SK-N-SH (cell line): Measurements from ENCODE around the gene ATP2B2. TPM values are rescaled to one million over a fixed set of nuclear protein-coding genes. Genes with fewer than 3 reads are reported as not detected.
A peak's percentile ranks its signal among the peaks of the same experiment; 100 is the strongest.

ENCODE experiments used
- CTCF ChIA-PET: fragments of 300-600, 350-600 bp; formaldehyde crosslinking; extraction: SDS; loops from one replicate; lab custom pipeline; 2021; lab: Yijun Ruan, JAX
- POLR2A ChIA-PET: fragments of 350-600 bp; sonication (Branson Sonifier 250); formaldehyde crosslinking; extraction: SDS; loops from one replicate; lab custom pipeline; 2020; ENCODE audit warnings: antibody characterized with exemption, inconsistent platforms; lab: Yijun Ruan, JAX
- DNase-seq: peaks from one replicate; pipeline ENCODE4 v3.0.0; 2012
- H2AFZ ChIP-seq: fragments of 200-600 bp; sonication (generic); 2 replicates; pipeline ENCODE4 v1.8.1; 2016; ENCODE audit warnings: antibody characterized with exemption, mild to moderate bottlenecking, low read depth
- H3F3A ChIP-seq: fragments of 200-600 bp; sonication (generic); replicated peaks from 2 replicates; pipeline ENCODE3; 2016; ENCODE audit warnings: antibody characterized with exemption, mild to moderate bottlenecking; ENCODE audit not compliant: insufficient read depth
- H3K27ac ChIP-seq, 2 experiments: fragments of 200-500 bp in 1 of 2; fragments of 200-600 bp in 1 of 2; sonication (Bioruptor generic) in 1 of 2; sonication (generic), shearing (Covaris generic) in 1 of 2; 2 replicates each; pipeline versions ENCODE4 v1.5.1 to v1.6.1; 2014 to 2016; ENCODE audit warnings: low read depth in 2 of 2, inconsistent platforms in 1 of 2, low read length in 1 of 2, mild to moderate bottlenecking in 1 of 2, mixed read lengths in 1 of 2
- H3K27me3 ChIP-seq: fragments of 200-600 bp; sonication (generic), shearing (Covaris generic); 2 replicates; pipeline ENCODE4 v1.6.1; 2016; ENCODE audit warnings: mixed run types; ENCODE audit not compliant: insufficient read depth
- H3K36me3 ChIP-seq, 2 experiments: fragments of 200-500 bp in 1 of 2; fragments of 200-600 bp in 1 of 2; sonication (Bioruptor generic) in 1 of 2; sonication (generic) in 1 of 2; replicated peaks in 1 of 2; 2 replicates each; pipeline versions ENCODE3 to v1.5.1; 2014 to 2016; ENCODE audit warnings: low read length in 1 of 2, mild to moderate bottlenecking in 1 of 2; ENCODE audit not compliant: insufficient read depth in 2 of 2, control insufficient read depth in 1 of 2
- H3K4me1 ChIP-seq, 2 experiments: fragments of 200-500 bp in 1 of 2; fragments of 200-600 bp in 1 of 2; sonication (Bioruptor generic) in 1 of 2; sonication (generic), shearing (Covaris generic) in 1 of 2; 2 replicates each; pipeline versions ENCODE4 v1.5.1 to v1.6.1; 2014 to 2016; ENCODE audit warnings: low read depth in 1 of 2, low read length in 1 of 2, mixed run types in 1 of 2; ENCODE audit not compliant: insufficient read depth in 2 of 2, control insufficient read depth in 1 of 2
- H3K4me2 ChIP-seq: fragments of 200-600 bp; sonication (generic), shearing (Covaris generic); 2 replicates; pipeline ENCODE4 v1.6.1; 2017; ENCODE audit warnings: mixed run types
- H3K4me3 ChIP-seq, 2 experiments: fragments of 200-500 bp in 1 of 2; fragments of 200-600 bp in 1 of 2; sonication (Bioruptor generic) in 1 of 2; sonication (generic), shearing (Covaris generic) in 1 of 2; 2 replicates each; pipeline versions ENCODE4 v1.5.1 to v1.8.1; 2014 to 2016; ENCODE audit warnings: low read depth in 2 of 2, inconsistent platforms in 1 of 2, low read length in 1 of 2, mild to moderate bottlenecking in 1 of 2, mixed read lengths in 1 of 2, moderate library complexity in 1 of 2
- H3K79me2 ChIP-seq: fragments of 200-600 bp; sonication (generic); 2 replicates; pipeline ENCODE4 v1.8.1; 2017; ENCODE audit warnings: mild to moderate bottlenecking; ENCODE audit not compliant: insufficient read depth
- H3K9ac ChIP-seq: fragments of 200-600 bp; sonication (generic); 2 replicates; pipeline ENCODE4 v1.6.1; 2017; ENCODE audit warnings: mixed run types
- H3K9me2 ChIP-seq: fragments of 200-600 bp; sonication (generic); 2 replicates; pipeline ENCODE4 v1.6.1; 2017; ENCODE audit warnings: mixed run types
- H3K9me3 ChIP-seq: fragments of 200-600 bp; sonication (generic); 2 replicates; pipeline ENCODE4 v1.6.1; 2017; ENCODE audit warnings: mixed run types, mild to moderate bottlenecking, moderate library complexity
- H4K20me1 ChIP-seq: fragments of 200-600 bp; sonication (generic); 2 replicates; pipeline ENCODE4 v1.6.1; 2017; ENCODE audit warnings: mild to moderate bottlenecking, mixed run types; ENCODE audit not compliant: insufficient read depth
- CHD2 ChIP-seq: fragments of 150-350 bp; IDR thresholded peaks from 2 replicates; pipeline ENCODE4 v1.6.1; 2018; ENCODE audit warnings: low read length; ENCODE audit not compliant: partially characterized antibody
- ELF1 ChIP-seq: IDR thresholded peaks from 2 replicates; pipeline ENCODE4 v1.4.0; 2012
- IRF3 ChIP-seq: fragments of 150-350 bp; IDR thresholded peaks from 2 replicates; pipeline ENCODE4 v1.6.1; 2016; ENCODE audit warnings: mild to moderate bottlenecking, low read depth, low read length
- JUND ChIP-seq: IDR thresholded peaks from 2 replicates; pipeline ENCODE4 v1.4.0; 2012
- MXI1 ChIP-seq: IDR thresholded peaks from 2 replicates; pipeline ENCODE4 v1.6.1; 2012; ENCODE audit warnings: mild to moderate bottlenecking, low read depth, low read length, improper control_type of control experiment
- NFIC ChIP-seq: IDR thresholded peaks from 2 replicates; pipeline ENCODE4 v1.4.0; 2012; ENCODE audit warnings: borderline replicate concordance
- PBX3 ChIP-seq: IDR thresholded peaks from 2 replicates; pipeline ENCODE4; 2012
- POLR2AphosphoS5 ChIP-seq: IDR thresholded peaks from 2 replicates; pipeline ENCODE4 v1.6.1; 2012; ENCODE audit warnings: low read depth, low read length
- RAD21 ChIP-seq: IDR thresholded peaks from 2 replicates; pipeline ENCODE4 v1.6.1; 2012; ENCODE audit warnings: mild to moderate bottlenecking, low read length
- REST ChIP-seq: IDR thresholded peaks from 2 replicates; pipeline ENCODE4 v1.6.1; 2012; ENCODE audit warnings: mild to moderate bottlenecking, low read depth, low read length, moderate library complexity
- RFX5 ChIP-seq: IDR thresholded peaks from 2 replicates; pipeline ENCODE4 v1.6.1; 2012; ENCODE audit warnings: mild to moderate bottlenecking, improper control_type of control experiment, low read length
- RXRA ChIP-seq: IDR thresholded peaks from 2 replicates; pipeline ENCODE4 v1.4.0; 2012; ENCODE audit warnings: low read depth, mild to moderate bottlenecking, borderline replicate concordance
- SMC3 ChIP-seq: IDR thresholded peaks from 2 replicates; pipeline ENCODE4 v1.6.1; 2012; ENCODE audit warnings: low read depth, low read length, improper control_type of control experiment
- TCF12 ChIP-seq: IDR thresholded peaks from 2 replicates; pipeline ENCODE4 v1.4.0; 2012
- USF1 ChIP-seq: IDR thresholded peaks from 2 replicates; pipeline ENCODE4 v1.4.0; 2012; ENCODE audit warnings: low read depth, borderline replicate concordance
- USF2 ChIP-seq: fragments of 150-350 bp; IDR thresholded peaks from 2 replicates; pipeline ENCODE4 v1.6.1; 2017; ENCODE audit warnings: antibody characterized with exemption, low read length, low read depth, borderline replicate concordance
- YY1 ChIP-seq: IDR thresholded peaks from 2 replicates; pipeline ENCODE4 v1.4.0; 2012; ENCODE audit warnings: low read depth, mild to moderate bottlenecking
- ZBTB33 ChIP-seq: IDR thresholded peaks from 2 replicates; pipeline ENCODE4 v1.4.0; 2012; ENCODE audit warnings: low read depth, borderline replicate concordance
- WGBS: methylation state at CpG from one replicate; pipeline ENCODE4 v1.1.6; 2017; ENCODE audit warnings: low lambda C conversion rate; 5-methylcytosine and 5-hydroxymethylcytosine counted together
- polyA plus RNA-seq, 3 experiments: library from polyadenylated mRNA; depleted of rRNA; stranded (reverse); fragments of >200 nt; gene quantifications; 2 replicates each; pipeline ENCODE4 v1.2.3, GENCODE V29; 2012

Gene ATP2B2
- polyA plus RNA-seq, 1 of the 3 experiments (the other 2 are of a cell fraction), result 0.15 TPM

GRCh38 chr3:10353661-10354360 lies 151.6 kb downstream of the ATP2B2 start:
- Histone ChIP-seq H3K79me2 (no peaks in the 10 kb centered on the region), H3F3A (no peaks in the 10 kb centered on the region), H3K4me1 (peaks cover 8 to 54% of the 10 kb centered on the region in 2 experiments; a peak in 3 of 4 replicates), H3K36me3 (no peaks in the 10 kb centered on the region), H3K27me3 (no peaks in the 10 kb centered on the region; the same call in 1 of the 2 replicates), H3K9ac (no peak overlapping the region), H4K20me1 (no peaks in the 10 kb centered on the region), H3K27ac (peak overlapping the region in 1 of 2 experiments; percentile 94; a peak in 2 of 4 replicates), H3K4me3 (no peak overlapping the region; a peak in 1 of 4 replicates), H3K9me2 (no peaks in the 10 kb centered on the region), H3K9me3 (no peaks in the 10 kb centered on the region), H2AFZ (no peak overlapping the region), H3K4me2 (peak overlapping the region; percentile 59)
- ChIA-PET POLR2A (no interaction called here), CTCF (interaction anchor here (1.3 to 4.4 kb wide), 5 partner anchors 10 to 385 kb away, joined by 4 to 35 read pairs (median 6); no protein-coding TSS in a partner anchor)
- WGBS, result 28% methylated on average over 10 of the region's 10 CpGs
- no peak for TF ChIP-seq RAD21
- no peak for TF ChIP-seq REST
- no peak for TF ChIP-seq PBX3
- TF ChIP-seq YY1, result no peak
- no peak for TF ChIP-seq POLR2AphosphoS5
- TF ChIP-seq RFX5, result no peak
- no peak for TF ChIP-seq MXI1
- TF ChIP-seq NFIC, result no peak
- no peak for TF ChIP-seq SMC3
- no peak for TF ChIP-seq TCF12
- no peak for TF ChIP-seq USF2
- no peak for TF ChIP-seq RXRA
- TF ChIP-seq JUND, result no peak
- no peak for TF ChIP-seq ELF1
- no peak for TF ChIP-seq USF1
- no peak for TF ChIP-seq CHD2
- no peak for TF ChIP-seq ZBTB33
- TF ChIP-seq IRF3, result no peak
- DNase-seq, result peak; percentile 49
